ENCODE results near the gene SAMD10. TPM values are rescaled to one million over a fixed set of nuclear protein-coding genes. Genes with fewer than 3 reads are reported as not detected.

Gene SAMD10
- total and polyA plus RNA-seq, 2 of the 8 experiments (the other 6 are each of a cell fraction or from before 2014, with no cell fraction given): 3.0 to 5.2 TPM

DNA sequence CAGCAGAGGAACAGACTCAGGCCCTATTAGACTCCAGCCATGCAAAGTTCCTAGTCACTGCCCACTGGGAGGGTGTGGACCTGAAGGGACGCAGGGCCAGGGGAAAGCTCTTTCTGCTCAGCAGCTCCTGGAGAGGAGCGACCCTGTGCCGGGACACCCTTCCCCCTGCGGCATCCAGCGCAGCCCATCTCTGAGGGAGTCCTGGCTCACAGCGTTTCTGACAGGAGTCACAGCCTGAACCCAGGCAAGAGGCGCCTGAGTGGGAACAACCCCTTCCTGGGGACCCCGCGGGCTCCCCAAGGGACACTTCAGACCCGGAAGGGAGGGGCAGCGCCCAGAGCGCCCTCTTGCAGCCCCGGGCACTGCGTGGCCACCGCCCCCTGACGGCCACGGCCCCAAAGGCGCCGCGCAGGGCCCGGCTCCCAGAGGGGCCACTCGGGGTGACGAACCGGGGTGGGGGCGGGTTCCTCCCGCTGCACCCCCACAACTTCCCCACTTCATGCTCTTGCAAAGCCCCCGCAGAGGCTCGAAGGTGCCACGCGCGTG is 24.1 kb downstream of the SAMD10 start (continued):
- 0 out of 2 replicates have a peak, but pooled peaks have one; percentile 21 for TF ChIP-seq GABPA (IDR thresholded peaks at IDR 0.05; ENCODE audit: borderline replicate concordance, insufficient read depth, low read length)

All from H1 (cell line).